OCI-LY7 (cell line): ENCODE results near the gene LPIN1. TPM values are rescaled to one million over a fixed set of nuclear protein-coding genes. Genes with fewer than 3 reads are reported as not detected.

Source experiments
- BruUV-seq: library from RNA; stranded (reverse); fragments of 400-500 nt; replicated peaks from 2 replicates; lab custom pipeline; 2021; lab: Mats Ljungman, UMichigan
- CTCF ChIA-PET: fragments of 300-600 bp; sonication (Branson Sonifier 250); formaldehyde crosslinking; loops from one replicate; lab custom pipeline; 2022; ENCODE audit warnings: antibody characterized with exemption; ENCODE audit not compliant: unreplicated experiment; lab: Charles Lee
- POLR2A ChIA-PET: fragments of 300-600 bp; sonication (Branson Sonifier 250); formaldehyde crosslinking; loops from one replicate; lab custom pipeline; 2022; ENCODE audit warnings: antibody characterized with exemption; lab: Charles Lee
- DNase-seq: peaks from one replicate; pipeline ENCODE4 v3.0.0-alpha.2; 2015; ENCODE audit warnings: low spot score
- H2AFZ ChIP-seq: fragments of 200-600 bp; sonication (generic), shearing (Covaris generic); 2 replicates; pipeline ENCODE4 v1.6.1; 2014; ENCODE audit warnings: mild to moderate bottlenecking, antibody characterized with exemption, low read length, moderate library complexity
- H3K27ac ChIP-seq: fragments of 200-600 bp; sonication (generic); 2 replicates; pipeline ENCODE4 v1.5.1; 2014; ENCODE audit warnings: mixed run types, low read depth, mild to moderate bottlenecking, moderate library complexity, low read length, inconsistent platforms; ENCODE audit not compliant: poor library complexity, severe bottlenecking
- H3K36me3 ChIP-seq: fragments of 200-600 bp; sonication (generic); 2 replicates; pipeline ENCODE4 v1.6.1; 2014; ENCODE audit warnings: mild to moderate bottlenecking, antibody characterized with exemption, low read length, moderate library complexity, mixed read lengths; ENCODE audit not compliant: insufficient read depth
- H3K4me1 ChIP-seq: fragments of 200-600 bp; sonication (generic); 2 replicates; pipeline ENCODE4 v1.5.1; 2014; ENCODE audit warnings: mild to moderate bottlenecking, low read length; ENCODE audit not compliant: insufficient read depth, poor library complexity, severe bottlenecking
- H3K4me2 ChIP-seq: fragments of 200-600 bp; sonication (generic); 2 replicates; pipeline ENCODE4 v1.6.1; 2014; ENCODE audit warnings: mild to moderate bottlenecking, low read length
- H3K4me3 ChIP-seq: fragments of 200-600 bp; sonication (generic); 2 replicates; pipeline ENCODE4 v1.5.1; 2014; ENCODE audit warnings: mild to moderate bottlenecking, low read depth, low read length; ENCODE audit not compliant: poor library complexity, severe bottlenecking
- H3K79me2 ChIP-seq: fragments of 200-600 bp; sonication (generic); 2 replicates; pipeline ENCODE4 v1.6.1; 2016; ENCODE audit warnings: low read depth, mild to moderate bottlenecking, low read length, moderate library complexity, mixed read lengths; ENCODE audit not compliant: insufficient read depth
- H3K9me2 ChIP-seq: fragments of 200-600 bp; sonication (generic); 2 replicates; pipeline ENCODE4 v1.6.1; 2016; ENCODE audit warnings: mild to moderate bottlenecking, low read length, mixed read lengths; ENCODE audit not compliant: insufficient read depth
- H3K9me3 ChIP-seq: fragments of 200-600 bp; sonication (generic); 2 replicates; pipeline ENCODE4 v1.6.1; 2014; ENCODE audit warnings: mild to moderate bottlenecking, mixed run types, low read length, mixed read lengths
- H4K20me1 ChIP-seq: fragments of 200-600 bp; sonication (generic); 2 replicates; pipeline ENCODE4 v1.6.1; 2014; ENCODE audit warnings: mild to moderate bottlenecking, antibody characterized with exemption, low read length, moderate library complexity, mixed read lengths; ENCODE audit not compliant: insufficient read depth
- CTCF ChIP-seq: fragments of 200-600 bp; sonication (generic); conservative IDR thresholded peaks from 2 replicates; pipeline ENCODE4 v1.5.1; 2014; ENCODE audit warnings: mild to moderate bottlenecking, antibody characterized with exemption, low read length, moderate library complexity, mixed read lengths
- EZH2phosphoT487 ChIP-seq: fragments of 200-600 bp; sonication (generic); IDR thresholded peaks from 2 replicates; pipeline ENCODE4 v1.6.1; 2018; ENCODE audit warnings: low read depth, borderline replicate concordance, mild to moderate bottlenecking, mixed run types, antibody characterized with exemption, low read length, moderate library complexity, mixed read lengths
- intact Hi-C: fragments of 100-400 bp; cut with micrococcal nuclease; formaldehyde crosslinking; loops from one replicate; pipeline ENCODE4 v1.10.0; 2022; ENCODE audit not compliant: unreplicated experiment
- total RNA-seq, 2 experiments: library from RNA; depleted of rRNA in 1 of 2; stranded (reverse); fragments of >200 nt in 1 of 2; shearing (Covaris generic) in 1 of 2; gene quantifications; 2 replicates each; pipeline ENCODE4 v1.2.3, GENCODE V29; 2014 to 2022

The LPIN1 gene
- total RNA-seq, 2 experiments from 2014 or later, result 56.9 to 70.2 TPM

DNA sequence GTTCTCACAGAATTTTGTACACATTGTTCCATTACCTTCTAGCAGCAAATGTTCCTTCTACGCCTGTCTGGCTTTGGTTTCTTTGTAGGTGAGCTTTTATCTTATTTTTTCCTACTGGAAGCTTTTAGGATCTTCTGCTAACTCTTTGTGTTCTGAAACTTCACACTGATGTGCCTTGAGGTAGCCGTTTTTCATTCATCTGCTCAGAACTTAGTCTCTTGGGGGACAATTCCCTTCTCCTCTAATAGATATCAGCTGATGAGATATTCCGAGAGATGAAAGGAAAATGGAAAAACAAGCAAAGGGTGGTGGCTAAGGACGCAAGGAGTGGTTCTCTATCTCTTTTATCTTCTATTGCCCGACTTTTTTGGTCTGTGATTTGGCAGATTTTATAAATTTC, 27.8 kb upstream of the LPIN1 start:
- TF ChIP-seq CTCF (no peak), EZH2phosphoT487 (no peak)
- H3K36me3 ChIP-seq, result no peaks in the 10 kb centered on the region
- no peak overlapping the region for H2AFZ ChIP-seq
- H3K4me1 ChIP-seq, result peaks cover 15% of the 10 kb centered on the region
- BruUV-seq, result no TSS peak
- intact Hi-C loops, result no loop called here
- H3K4me2 ChIP-seq, result no peak overlapping the region
- H3K27ac ChIP-seq, result no peak overlapping the region
- no peak for DNase-seq
- H3K79me2 ChIP-seq, result no peaks in the 10 kb centered on the region
- H4K20me1 ChIP-seq, result no peaks in the 10 kb centered on the region
- POLR2A ChIA-PET, result interaction anchor here (0.6 to 1.1 kb wide), 3 partner anchors 38 to 288 kb away, joined by 3 to 4 read pairs (median 3); no protein-coding TSS in a partner anchor
- H3K9me3 ChIP-seq, result no peaks in the 10 kb centered on the region
- CTCF ChIA-PET, result interaction anchor here (1.1 kb wide), 1 partner anchor 61 kb away, joined by 3 read pairs; no protein-coding TSS in a partner anchor
- no peaks in the 10 kb centered on the region for H3K9me2 ChIP-seq
- H3K4me3 ChIP-seq, result no peak overlapping the region

- no peak for DNase-seq
- Histone ChIP-seq H2AFZ (no peak overlapping the region), H3K36me3 (no peaks in the 10 kb centered on the region), H4K20me1 (no peaks in the 10 kb centered on the region), H3K4me1 (peaks cover 15% of the 10 kb centered on the region), H3K79me2 (no peaks in the 10 kb centered on the region), H3K27ac (no peak overlapping the region), H3K4me3 (no peak overlapping the region), H3K9me2 (no peaks in the 10 kb centered on the region), H3K9me3 (no peaks in the 10 kb centered on the region), H3K4me2 (no peak overlapping the region)
- CTCF ChIA-PET, result interaction anchor here (1.1 kb wide), 1 partner anchor 60 kb away, joined by 3 read pairs; no protein-coding TSS in a partner anchor
- BruUV-seq, result no TSS peak
- TF ChIP-seq EZH2phosphoT487 (no peak), CTCF (no peak)
- intact Hi-C loops, result no loop called here
- POLR2A ChIA-PET, result interaction anchor here (0.6 to 1.4 kb wide), 7 partner anchors 21 to 659 kb away, joined by 3 to 6 read pairs (median 4); no protein-coding TSS in a partner anchor
Measured at GRCh38 chr2:11719230-11719977, 27.0 kb upstream of the LPIN1 start.

- POLR2A ChIA-PET, result interaction anchor here (0.6 to 1.4 kb wide), 2 partner anchors 81 to 789 kb away, joined by 3 to 4 read pairs; no protein-coding TSS in a partner anchor
- no peak overlapping the region for H2AFZ ChIP-seq
- no peaks in the 10 kb centered on the region for H4K20me1 ChIP-seq
- H3K36me3 ChIP-seq, result no peaks in the 10 kb centered on the region
- H3K4me3 ChIP-seq, result no peak overlapping the region
- no peak overlapping the region for H3K4me2 ChIP-seq
- H3K9me2 ChIP-seq, result no peaks in the 10 kb centered on the region
- H3K4me1 ChIP-seq, result peaks cover 15% of the 10 kb centered on the region
- TF ChIP-seq CTCF, result no peak
- TF ChIP-seq EZH2phosphoT487, result no peak
- intact Hi-C loops, result no loop called here
- no TSS peak for BruUV-seq
- no peaks in the 10 kb centered on the region for H3K79me2 ChIP-seq
- no peak overlapping the region for H3K27ac ChIP-seq
- H3K9me3 ChIP-seq, result no peaks in the 10 kb centered on the region
- CTCF ChIA-PET, result no interaction called here
- no peak for DNase-seq
Measured at GRCh38 chr2:11720752-11721151, 25.7 kb upstream of the LPIN1 start.
